ENCODE measurements around the gene SRGAP3.

GRCh38 chr3:9064251-9064650 lies 185.2 kb downstream of the SRGAP3 start:
- TF ChIP-seq EZH2phosphoT487 (IDR thresholded peaks at IDR 0.05; ENCODE audit: insufficient read depth, low read depth) (no peak), EZH2 (IDR thresholded peaks at IDR 0.05; ENCODE audit: insufficient read depth, poor library complexity, severe bottlenecking) (no peak)
